ENCODE measurements around the gene PCBD2.

PCBD2 gene

DNA sequence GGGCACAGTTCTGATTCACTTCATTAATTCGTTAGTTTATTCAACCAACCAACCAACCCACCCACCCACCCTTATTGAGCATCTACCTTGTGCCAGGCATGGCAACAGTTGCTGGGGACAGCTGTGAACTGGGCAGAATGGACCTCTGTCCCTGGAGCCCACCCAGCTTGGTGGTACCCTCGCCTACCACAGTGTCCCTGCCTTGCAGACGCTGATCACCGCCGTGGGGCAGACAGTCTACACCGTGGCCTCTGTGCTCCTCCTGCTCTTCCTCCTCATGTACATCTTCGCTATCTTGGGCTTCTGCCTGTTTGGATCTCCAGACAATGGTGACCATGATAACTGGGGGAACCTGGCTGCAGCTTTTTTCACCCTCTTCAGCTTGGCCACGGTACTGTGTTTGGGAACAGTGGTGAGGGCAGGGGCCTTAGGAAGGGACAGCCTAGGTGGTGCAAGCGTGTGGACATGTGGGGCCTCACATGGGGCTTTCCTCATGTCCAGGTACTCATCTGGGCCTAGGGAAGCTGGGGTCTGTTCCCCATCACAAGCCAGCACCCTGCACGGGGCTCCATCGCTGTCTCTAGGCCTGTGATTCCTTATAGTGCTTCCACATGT lies 102.9 kb downstream of the PCBD2 start:
- no peak for DNase-seq (ENCODE audit: low read depth in 3 of 3)

DNA sequence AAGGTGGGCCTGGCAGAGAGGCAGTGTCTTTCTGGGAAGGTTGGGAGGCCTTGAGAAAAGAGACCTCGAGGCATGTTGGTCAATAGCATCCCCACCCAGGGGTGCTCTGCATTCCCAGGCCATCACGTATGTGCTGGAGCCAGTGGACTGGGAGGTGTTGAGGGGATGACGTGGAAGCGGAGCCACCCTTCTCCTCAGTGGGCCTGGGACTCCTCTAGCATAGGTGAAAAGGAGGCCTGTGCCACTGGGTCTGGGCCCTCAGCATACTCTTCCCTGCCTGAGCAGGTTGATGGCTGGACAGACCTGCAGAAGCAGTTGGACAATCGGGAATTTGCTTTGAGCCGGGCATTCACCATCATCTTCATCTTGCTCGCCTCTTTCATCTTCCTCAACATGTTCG lies 103.6 kb downstream of the PCBD2 start:
- no peak for DNase-seq (ENCODE audit: low read depth in 3 of 3)

DNA sequence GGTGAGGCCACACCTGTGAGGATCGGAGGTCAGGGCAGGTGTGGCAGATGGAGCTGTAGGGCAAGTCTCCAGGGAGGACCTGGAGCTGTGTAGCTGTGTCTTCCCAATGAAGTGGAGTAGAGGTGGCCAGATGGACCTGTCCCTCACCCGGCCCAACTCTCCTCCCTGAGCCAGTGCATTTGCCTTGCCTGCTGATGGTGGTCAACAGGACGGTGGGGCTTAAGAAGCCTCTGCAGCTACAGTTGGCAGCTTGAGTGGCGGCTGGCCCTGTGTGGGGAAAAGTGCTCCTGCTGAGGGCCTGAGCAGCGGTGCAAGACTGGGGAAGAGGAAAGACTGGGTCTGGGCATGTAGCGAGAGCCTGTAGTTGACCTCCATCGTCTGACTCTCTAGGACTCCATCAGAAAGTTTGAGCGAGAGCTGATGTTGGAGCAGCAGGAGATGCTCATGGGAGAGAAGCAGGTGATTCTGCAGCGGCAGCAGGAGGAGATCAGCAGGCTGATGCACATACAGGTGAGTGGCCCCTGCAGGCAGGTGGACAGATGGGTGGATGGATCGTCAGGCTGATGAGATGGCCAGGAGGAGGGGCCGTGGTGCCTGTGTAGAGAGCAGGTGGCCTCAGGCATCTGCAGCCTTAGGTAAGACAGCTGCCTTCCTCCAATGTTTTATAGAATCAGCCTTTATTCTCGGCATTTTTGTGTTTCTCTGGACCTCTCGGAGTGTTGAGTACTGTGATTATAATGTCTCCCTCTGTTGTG lies 104.2 kb downstream of the PCBD2 start:
- DNase-seq (ENCODE audit: low read depth in 3 of 3) = no peak

DNA sequence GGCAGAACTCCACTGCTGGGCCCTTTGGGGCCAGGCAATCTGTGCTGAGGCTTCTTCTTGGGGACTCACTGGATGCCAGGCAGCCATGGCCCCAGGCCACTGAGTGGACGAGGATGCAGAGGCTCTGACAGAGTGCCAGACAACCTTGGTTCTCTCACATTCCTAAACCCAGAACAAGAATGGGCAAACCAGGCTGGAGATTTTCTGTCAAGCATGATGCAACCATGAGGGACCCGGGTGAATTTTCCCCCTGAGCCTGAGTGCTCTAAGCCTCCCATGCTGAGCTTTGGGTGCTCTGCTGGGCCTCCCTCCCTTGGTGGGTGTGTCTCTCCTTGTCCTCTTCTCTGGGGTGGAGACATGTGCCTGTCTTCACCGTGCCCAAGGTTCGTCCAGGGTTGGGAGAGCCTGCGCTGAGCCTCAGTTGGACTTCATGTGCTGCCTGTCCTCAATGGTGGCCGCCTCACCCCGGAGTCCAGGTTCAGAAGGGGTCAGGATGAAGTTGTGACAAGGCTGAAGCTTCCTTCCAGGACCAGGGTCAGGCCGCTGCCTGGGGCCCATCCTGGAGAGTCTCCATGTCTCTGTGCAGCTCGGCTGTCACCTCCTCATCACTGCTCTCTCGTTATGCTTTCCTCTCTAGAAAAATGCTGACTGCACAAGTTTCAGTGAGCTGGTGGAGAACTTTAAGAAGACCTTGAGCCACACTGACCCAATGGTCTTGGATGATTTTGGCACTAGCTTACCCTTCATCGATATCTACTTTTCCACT lies 105.0 kb downstream of the PCBD2 start:
- DNase-seq (ENCODE audit: low read depth in 3 of 3) = no peak

DNA sequence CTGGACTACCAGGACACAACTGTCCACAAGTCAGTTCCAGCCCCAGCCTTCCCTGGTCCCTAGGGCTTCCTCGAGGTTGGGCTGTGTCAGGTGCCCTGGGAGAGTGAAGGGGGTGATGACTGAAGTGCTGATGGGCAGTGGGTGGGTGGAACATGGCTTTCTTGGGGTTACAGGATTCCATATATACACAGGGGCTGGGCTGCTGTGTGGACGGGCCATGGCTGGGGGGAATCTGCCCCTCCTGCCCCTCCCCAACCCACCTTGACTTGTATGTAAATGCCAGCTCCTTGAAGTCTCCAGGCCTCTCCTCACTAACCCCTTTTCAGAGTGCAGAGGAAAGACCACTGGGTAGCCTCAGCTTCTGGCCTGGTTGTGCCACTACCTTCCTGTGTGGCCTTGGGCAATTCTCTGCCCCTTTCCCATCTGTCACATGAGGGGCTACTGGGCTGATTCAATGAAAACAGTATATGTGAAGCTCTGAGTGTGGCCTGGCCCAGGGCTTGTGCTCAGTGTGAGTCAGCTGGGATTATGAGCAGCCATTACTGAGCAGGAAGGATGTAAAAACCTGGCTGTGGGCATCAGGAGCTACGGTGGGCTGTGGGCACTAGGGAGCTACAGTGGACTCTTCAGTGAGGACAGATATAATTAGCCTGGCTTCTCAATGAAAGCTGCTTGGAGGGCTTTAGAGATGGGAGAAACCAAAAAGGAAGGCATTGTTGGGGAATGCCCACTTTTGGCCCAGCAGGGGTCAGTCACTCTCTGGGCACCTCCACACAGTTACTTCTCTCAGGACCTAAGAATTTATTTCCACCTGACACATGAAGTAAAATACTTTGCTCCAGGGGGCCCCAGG lies 105.8 kb downstream of the PCBD2 start:
- no peak for DNase-seq (ENCODE audit: low read depth in 3 of 3)

DNA sequence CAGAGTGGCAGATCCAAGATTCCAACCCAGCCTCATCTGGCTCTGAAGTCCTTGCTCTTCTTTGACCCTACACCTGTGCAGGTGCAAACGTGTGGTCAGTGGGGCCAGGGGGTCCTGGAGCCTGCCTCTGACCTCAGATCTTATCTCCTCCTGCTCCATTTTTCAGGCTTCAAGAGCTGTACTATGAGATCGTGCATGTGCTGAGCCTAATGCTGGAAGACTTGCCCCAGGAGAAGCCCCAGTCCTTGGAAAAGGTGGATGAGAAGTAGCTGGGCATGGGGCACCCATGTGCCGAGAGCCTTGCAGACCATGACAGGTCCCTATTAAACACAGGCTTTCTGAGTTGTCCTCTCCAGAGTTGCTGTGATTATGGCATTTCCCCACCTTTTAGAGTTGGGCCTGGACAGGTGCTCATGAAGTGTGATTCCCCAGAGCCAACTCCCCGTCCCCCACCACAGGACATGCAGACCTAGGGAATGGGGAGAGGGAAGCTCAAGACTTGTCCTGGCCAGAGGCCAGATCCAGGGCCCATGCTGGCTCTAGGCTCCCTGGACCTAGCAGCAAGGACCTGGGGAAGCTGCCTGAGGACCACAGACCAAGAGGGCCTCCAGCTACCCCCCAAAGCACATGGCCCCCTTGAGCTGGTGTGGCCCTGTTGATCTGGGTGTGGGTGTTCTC lies 106.6 kb downstream of the PCBD2 start:
- no peak for DNase-seq (ENCODE audit: low read depth in 3 of 3)

DNA sequence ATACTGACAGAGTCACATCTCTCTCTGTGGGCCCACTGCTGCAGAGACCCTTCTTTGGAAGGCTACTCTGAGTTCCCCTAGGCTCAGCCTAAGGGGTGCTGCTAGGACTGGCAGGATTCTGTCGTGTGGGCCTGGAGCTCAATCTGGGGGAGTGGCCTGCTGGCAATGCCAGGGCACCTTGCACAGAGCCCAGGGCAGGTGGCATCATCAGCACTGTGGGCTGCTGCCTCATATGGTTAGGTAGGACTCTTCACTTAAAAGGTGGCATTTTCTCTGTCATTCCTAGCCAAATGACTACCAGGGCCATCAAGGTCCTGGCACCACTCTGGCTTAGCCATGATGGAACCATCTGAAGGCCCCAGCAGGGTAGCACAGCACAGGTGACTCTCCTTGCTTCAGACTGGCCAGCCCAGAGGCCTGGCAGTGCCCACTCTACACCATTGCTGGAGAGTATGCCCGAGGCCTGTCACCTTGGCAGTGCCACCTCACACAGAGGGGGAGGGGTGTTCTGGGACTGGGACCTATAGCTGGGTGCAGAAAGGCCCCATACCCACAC lies 107.2 kb downstream of the PCBD2 start:
- no peak for DNase-seq (ENCODE audit: low read depth in 3 of 3)
